GM12892 (cell line): ENCODE measurements around the gene FGD4.

Source experiments
- DNase-seq: peaks from one replicate; pipeline ENCODE4 v3.0.0; 2011; ENCODE audit not compliant: insufficient read length
- FAIRE-seq: peaks from 2 replicates; lab custom pipeline; 2011; peaks lifted over from hg19 to GRCh38; lab: Jason Lieb, UNC
- POLR2A ChIP-seq: IDR thresholded peaks from 2 replicates; pipeline ENCODE4 v1.6.1; 2011; ENCODE audit warnings: low read depth, low read length, control low read depth
- POLR2AphosphoS5 ChIP-seq: IDR thresholded peaks from 2 replicates; pipeline ENCODE4 v1.6.1; 2011; ENCODE audit warnings: low read depth, low read length, control low read depth
- TAF1 ChIP-seq: IDR thresholded peaks from 2 replicates; pipeline ENCODE4 v1.6.1; 2011; ENCODE audit warnings: low read depth, mild to moderate bottlenecking, control low read depth, low read length, borderline replicate concordance

FGD4 gene

DNA sequence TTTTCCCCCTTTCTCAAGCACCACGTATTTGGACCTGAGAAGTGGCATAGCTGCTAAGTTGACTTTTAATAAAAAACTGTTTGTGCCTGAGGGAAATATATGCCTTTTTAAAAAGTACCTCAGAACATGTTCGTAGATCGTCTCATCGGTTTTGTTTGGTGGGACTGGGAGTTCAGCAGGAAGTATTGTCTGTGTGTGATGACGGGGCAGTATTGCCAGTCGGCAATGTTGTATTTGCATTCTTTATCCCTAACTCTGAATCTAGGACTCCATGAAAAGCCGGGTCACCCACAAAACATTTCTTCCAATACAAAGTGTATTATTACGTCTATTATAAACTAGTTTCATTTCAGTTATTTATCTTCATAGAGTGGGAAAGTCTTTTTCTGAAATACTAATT lies 19.7 kb upstream of the FGD4 start:
- FAIRE-seq (no peak), DNase-seq (no peak)
- TF ChIP-seq POLR2A, result no peak
- TF ChIP-seq POLR2AphosphoS5, result no peak
- TF ChIP-seq TAF1, result no peak

GRCh38 chr12:32382226-32382625 lies 17.1 kb upstream of the FGD4 start:
- no peak for TF ChIP-seq TAF1
- TF ChIP-seq POLR2AphosphoS5, result no peak
- TF ChIP-seq POLR2A, result no peak
- DNase-seq, result no peak
- no peak for FAIRE-seq

DNA sequence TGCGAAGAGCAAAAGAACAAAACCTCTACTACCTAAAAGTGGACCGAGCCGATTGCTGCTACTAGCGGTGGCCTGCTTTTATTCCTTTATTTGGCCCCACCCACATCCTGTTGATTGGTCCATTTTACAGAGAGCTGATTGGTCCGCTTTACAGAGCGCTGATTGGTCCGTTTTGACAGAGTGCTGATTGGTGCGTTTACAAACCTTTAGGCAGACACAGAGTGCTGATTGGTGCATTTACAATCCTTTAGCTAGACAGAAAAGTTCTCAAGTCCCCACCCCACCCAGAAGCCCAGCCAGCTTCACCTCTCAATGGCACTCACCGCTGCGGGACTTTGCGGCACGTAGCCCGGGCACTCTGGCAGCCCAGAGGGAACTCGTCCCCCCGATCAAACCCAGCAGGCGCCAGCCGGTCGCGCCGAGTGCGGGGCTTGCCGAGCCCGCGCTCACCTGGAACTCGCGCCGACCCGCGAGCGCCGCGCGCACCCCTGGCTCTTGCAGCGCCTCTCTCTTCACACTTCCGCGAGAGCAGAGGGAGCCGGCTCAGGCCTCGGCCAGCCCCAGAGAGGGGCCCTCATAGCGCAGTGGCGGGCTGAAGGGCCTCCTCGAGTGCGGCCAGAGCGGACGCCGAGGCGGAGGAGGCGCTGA lies 8.7 kb upstream of the FGD4 start:
- no peak for DNase-seq
- no peak for FAIRE-seq
- TF ChIP-seq POLR2AphosphoS5, result no peak
- no peak for TF ChIP-seq TAF1
- no peak for TF ChIP-seq POLR2A

DNA sequence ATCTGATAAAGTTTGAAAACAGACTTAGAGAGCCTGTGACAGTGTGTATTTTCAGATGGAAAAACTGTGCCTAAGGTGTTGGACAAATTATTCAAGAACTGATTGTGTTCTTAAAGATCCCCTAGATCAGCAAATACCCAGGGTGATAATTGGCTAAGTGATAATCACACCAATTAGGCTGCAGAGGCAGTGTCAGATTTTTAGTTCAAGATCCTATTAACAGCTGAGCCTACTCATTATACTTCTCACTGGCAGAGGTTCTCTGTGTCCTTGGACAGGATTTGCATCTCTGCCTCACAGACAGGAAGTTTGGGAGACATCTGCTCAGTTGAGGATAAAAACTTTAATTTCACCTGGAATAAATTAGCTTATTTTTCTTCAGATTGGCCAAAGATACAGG lies 4.3 kb upstream of the FGD4 start:
- FAIRE-seq (no peak), DNase-seq (no peak)
- TF ChIP-seq POLR2A, result no peak
- TF ChIP-seq TAF1, result no peak
- TF ChIP-seq POLR2AphosphoS5, result no peak

- TF ChIP-seq POLR2AphosphoS5, result no peak
- no peak for TF ChIP-seq POLR2A
- no peak for TF ChIP-seq TAF1
- FAIRE-seq (no peak), DNase-seq (no peak)
These were observed 1.7 kb upstream of the FGD4 start for GRCh38 chr12:32397696-32398095.

DNA sequence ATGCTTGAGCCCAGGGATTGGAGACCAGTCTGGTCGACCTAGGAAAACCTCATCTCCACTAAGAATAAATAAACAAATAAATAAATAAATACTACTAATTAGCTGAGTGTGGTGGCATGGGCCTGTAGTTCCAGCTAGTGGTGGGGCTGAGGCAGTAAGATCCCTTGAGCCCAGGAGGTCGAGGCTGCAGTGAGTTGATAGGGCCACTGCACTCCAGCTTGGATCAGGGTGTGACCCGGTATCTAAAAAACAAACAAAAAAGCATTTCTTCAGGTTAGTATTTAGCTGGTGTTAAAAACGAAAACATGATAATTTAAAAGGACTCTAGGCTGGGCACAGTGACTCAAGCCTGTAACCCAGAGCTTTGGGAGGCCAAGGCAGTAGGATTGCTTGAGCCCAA lies 1.2 kb upstream of the FGD4 start:
- DNase-seq, result no peak
- TF ChIP-seq POLR2AphosphoS5 (no peak), TAF1 (no peak), POLR2A (no peak)

DNA sequence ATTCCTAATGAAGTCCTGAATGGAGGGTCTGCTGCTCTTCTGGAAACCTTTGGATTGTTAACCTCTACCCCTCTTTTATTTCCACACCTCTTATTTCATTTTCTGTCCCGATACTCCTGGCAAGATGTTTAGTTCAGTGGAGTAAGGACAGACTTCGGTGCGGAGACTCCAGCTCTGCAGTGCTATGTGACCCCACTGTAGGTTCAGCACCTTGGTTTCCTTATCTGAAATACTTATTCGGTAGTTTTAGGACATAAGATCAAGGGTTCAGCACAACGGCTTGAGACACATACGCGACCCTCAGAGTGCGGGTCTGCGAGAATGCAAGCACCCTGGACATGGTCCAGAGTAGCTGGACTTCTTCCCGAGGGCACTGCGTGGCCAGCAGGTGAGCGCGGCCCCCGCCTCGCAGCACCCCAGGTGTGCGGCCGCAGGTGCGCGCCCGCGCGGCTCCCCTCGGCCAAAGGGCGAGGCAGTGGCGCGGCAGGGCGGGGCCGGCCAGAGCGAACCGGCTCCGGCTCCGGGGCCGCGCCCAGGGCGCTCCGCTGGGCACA lies 465 bp upstream of the FGD4 start:
- FAIRE-seq (no peak), DNase-seq (no peak)
- TF ChIP-seq POLR2A (no peak), POLR2AphosphoS5 (no peak), TAF1 (no peak)

More for the DNA sequence above, 1.2 kb upstream of the FGD4 start:
- FAIRE-seq, result no peak

DNA sequence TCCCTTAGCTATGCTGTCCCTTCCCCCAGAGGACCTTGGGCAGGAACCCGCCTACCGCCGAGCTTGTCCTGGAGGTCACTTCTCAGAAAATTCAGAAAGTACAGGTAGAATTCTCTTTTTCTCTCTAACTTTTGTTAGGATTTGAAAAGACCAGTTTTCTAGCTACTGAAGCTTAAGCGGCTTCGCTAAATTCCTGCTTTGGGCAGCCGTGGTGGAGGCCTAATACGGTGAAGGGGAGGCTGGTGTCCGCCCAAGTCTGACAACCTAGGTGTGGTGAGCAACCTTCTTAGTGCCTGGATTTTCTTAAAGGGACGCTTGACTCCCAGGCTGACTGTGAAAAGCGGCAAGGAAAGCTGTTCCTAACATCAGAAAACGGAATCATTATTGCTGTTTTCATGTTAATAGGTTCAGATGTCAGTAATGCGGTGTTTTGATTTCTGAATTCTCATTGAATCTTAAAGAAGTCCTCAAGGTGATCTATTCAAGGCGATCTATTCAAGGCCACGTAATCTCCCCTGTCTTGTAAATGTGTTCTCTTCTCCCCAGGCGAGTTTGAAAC lies 835 bp downstream of the FGD4 start:
- TF ChIP-seq POLR2AphosphoS5, result no peak
- no peak for TF ChIP-seq TAF1
- TF ChIP-seq POLR2A, result no peak
- no peak for DNase-seq
- FAIRE-seq, result no peak

GRCh38 chr12:32400866-32401265 lies 1.5 kb downstream of the FGD4 start:
- TF ChIP-seq POLR2AphosphoS5 (no peak), POLR2A (no peak), TAF1 (no peak)
- FAIRE-seq (no peak), DNase-seq (no peak)

DNA sequence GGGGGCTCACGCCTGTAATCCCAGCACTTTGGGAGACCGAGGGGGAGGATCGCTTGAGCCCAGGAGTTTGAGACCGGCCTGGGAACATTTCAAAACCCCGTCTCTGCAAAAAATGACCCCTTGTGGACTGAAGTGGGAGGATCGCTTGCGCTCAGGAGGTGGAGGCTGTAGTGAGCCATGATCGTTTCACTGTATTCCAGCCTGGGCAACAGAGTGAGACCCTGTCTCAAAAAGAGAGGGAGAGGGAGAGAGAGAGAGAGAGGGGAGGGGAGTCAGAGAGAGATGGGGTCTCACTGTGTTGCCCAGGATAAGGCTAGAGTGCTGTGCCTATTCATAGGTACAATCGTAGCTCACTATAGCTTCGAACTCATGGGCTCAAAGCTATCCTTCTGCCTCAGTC lies 2.8 kb downstream of the FGD4 start:
- FAIRE-seq, result no peak
- no peak for DNase-seq
- TF ChIP-seq POLR2AphosphoS5, result no peak
- no peak for TF ChIP-seq TAF1
- TF ChIP-seq POLR2A, result no peak

DNA sequence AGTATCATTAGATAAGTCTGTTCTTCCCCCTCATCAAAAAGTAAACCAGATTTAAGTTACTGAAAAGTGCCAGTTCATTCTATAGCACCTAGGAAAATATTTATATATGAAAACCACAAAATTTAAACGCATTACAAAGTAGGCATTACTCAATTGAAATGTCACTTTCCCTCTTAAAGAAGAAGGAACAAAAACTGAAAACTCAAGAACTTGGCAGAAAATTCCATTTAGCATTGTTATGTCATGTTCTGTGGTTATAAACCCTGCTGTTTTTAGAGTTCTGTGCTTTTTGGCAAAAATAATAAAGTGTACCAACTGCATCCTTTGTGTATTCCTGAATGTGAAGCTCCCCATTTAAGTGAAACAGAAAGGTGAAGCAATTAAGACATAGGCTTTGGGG lies 3.6 kb downstream of the FGD4 start:
- TF ChIP-seq POLR2AphosphoS5 (no peak), TAF1 (no peak), POLR2A (no peak)
- FAIRE-seq (no peak), DNase-seq (no peak)

GRCh38 chr12:32407795-32408194 lies 8.4 kb downstream of the FGD4 start:
- DNase-seq (no peak), FAIRE-seq (no peak)
- TF ChIP-seq POLR2AphosphoS5 (no peak), TAF1 (no peak), POLR2A (no peak)

DNA sequence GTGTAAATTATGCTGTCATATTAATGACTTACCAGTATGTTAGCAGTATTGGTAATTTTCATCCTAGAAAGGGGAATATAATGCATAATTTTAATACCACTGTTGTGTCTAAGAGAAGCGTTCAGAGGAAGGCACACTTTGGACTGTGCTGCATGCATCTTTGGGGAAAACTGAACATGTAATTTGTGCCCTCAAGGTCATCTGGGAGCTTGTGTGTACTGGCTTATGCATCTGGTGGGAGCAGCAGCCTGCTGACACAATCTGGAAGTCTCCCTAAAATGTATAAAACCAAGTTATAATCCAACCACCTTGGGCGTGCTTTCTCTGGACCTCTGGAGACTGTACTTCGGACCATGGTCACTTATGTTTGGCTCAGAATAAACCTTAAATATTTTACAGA lies 14.1 kb downstream of the FGD4 start:
- no peak for TF ChIP-seq POLR2A
- no peak for TF ChIP-seq TAF1
- no peak for TF ChIP-seq POLR2AphosphoS5
- no peak for DNase-seq
- no peak for FAIRE-seq

DNA sequence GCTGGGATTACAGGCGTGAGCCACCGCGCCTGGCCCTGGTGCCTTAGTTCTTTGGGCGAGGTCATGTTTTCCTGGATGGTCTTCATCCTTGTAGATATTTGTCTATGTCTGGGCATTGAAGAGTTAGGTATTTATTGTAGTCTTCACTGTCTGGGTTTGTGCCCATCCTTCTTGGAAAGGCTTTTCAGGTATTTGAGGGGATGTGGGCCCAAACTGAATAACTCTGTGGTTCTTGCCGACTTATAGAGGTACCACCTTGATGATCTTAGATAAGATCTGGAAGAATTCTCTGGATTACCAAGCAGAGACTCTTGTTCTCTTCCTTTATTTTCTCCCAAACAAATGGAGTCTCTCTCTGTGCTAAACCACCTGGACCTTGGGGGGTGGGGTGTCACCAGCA lies 18.9 kb downstream of the FGD4 start:
- TF ChIP-seq TAF1 (no peak), POLR2A (no peak), POLR2AphosphoS5 (no peak)
- DNase-seq (no peak), FAIRE-seq (no peak)
